T-helper 2 cell treated with Interferon-gamma antibody and Interleukin-4, amounts not matched to agents 5 μg/mL and 100 μg/mL, for 36 hours (primary cell): ENCODE results near the gene FAM110C.
A peak's percentile ranks its signal among the peaks of the same experiment; 100 is the strongest.

ENCODE experiments used
- DNase-seq: peaks from one replicate; pipeline ENCODE4 v3.0.0; 2021; ENCODE audit warnings: low spot score
- H3K27ac Mint-ChIP-seq: one replicate; pipeline ENCODE4 v1.8.0; 2021; ENCODE audit warnings: mild to moderate bottlenecking, mixed read lengths
- H3K27me3 Mint-ChIP-seq: one replicate; pipeline ENCODE4 v1.8.0; 2021; ENCODE audit warnings: low read depth, mixed read lengths
- H3K36me3 Mint-ChIP-seq: one replicate; pipeline ENCODE4 v1.8.0; 2021; ENCODE audit warnings: low read depth, mixed read lengths
- H3K4me1 Mint-ChIP-seq: one replicate; pipeline ENCODE4 v1.8.0; 2021; ENCODE audit warnings: low read depth, mixed read lengths
- H3K4me3 Mint-ChIP-seq: one replicate; pipeline ENCODE4 v1.8.0; 2022; ENCODE audit warnings: mild to moderate bottlenecking, moderate library complexity, mixed read lengths
- H3K9me3 Mint-ChIP-seq: one replicate; pipeline ENCODE4 v1.8.0; 2021; ENCODE audit warnings: mixed read lengths

FAM110C gene

DNA sequence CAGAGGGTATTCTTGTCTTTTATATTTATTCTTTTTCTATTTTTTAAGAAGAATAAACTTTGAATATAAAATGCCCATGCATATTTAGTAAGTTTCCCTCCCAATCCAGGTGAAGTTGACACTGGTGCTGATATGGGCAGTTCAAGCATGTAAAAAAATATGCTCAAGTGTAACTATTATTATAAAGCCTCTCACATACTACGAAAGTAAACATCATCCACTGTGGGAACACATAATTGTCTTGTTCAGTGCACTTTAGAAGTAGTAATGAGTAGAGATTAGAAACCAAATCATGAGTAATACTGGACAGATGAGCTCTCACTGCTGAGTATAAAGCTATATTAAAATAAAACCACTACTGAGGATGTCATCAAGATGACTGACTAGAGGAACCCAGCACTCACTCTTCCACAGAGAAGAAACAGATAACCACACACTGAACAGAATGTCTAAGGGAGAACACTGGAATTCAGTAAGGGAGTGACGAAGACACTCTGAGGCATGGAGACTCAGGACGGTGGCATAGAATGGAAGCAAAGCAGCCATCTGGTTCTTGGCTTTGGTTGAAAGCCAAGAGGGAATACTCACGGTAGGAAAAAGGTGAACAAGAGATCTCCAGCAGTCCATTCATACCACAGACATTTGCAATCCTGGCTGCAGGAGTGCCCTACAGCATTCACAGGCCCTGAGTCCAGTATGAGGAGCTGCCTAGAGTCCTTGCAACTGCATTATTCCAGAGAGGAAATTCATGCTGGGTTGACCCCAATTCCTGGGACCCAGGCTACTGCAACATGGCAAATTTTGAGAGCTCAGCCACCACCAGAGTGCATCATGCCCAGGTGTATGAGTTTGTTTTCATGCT is 9.5 kb upstream of the FAM110C start:
- peaks cover 7% of the 10 kb centered on the region for H3K9me3 Mint-ChIP-seq
- no peak overlapping the region for H3K4me3 Mint-ChIP-seq
- H3K4me1 Mint-ChIP-seq, result no peaks in the 10 kb centered on the region
- peaks cover 20% of the 10 kb centered on the region for H3K27me3 Mint-ChIP-seq
- H3K36me3 Mint-ChIP-seq, result no peaks in the 10 kb centered on the region
- no peak for DNase-seq
- no peak overlapping the region for H3K27ac Mint-ChIP-seq

DNA sequence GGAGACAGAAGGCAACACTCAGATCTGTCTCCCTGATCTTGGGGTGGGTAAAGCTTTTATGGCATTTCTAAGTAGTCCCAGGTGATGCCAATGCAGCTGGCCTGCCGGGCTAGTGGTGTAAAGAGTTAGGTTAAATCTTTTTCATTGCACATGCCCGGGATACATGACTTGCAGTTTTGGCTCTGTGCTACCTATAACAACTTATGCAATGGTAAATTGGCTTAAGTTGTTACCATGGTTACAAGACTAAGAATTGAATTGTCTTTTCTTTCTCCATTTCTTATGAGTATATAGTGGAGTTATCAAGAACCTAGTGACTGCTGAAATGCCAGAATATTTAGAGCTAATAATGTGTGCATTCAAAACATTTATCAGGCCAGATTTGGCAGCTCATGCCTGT is 5.3 kb upstream of the FAM110C start:
- no peak for DNase-seq
- H3K27me3 Mint-ChIP-seq, result peaks cover 53% of the 10 kb centered on the region
- H3K27ac Mint-ChIP-seq, result no peak overlapping the region
- no peak overlapping the region for H3K4me3 Mint-ChIP-seq
- H3K4me1 Mint-ChIP-seq, result peaks cover 6% of the 10 kb centered on the region
- H3K36me3 Mint-ChIP-seq, result peaks cover 2% of the 10 kb centered on the region
- H3K9me3 Mint-ChIP-seq, result peaks cover 4% of the 10 kb centered on the region

DNA sequence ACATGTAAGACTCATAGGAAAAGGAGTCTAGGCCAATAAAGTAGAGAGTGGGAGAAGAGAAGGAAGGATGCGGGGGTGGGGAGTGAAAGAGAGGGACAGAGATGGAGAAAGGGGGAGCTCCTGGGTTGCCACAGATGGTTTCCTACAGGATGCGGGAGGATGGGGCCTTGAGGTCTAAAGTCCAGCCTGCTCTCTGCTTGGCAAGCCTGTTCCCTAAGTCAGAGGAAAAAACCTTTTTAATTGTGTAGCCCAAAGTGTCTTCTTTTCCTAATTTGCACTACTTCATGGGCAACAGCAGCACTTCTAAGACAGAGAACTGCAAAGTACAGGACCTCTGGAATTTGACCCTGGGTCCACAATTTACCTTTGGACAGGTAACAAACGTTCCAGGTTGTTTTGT is 1.4 kb upstream of the FAM110C start:
- Mint-ChIP-seq H3K4me1 (peaks cover 28% of the 10 kb centered on the region), H3K9me3 (no peaks in the 10 kb centered on the region), H3K36me3 (peaks cover 6% of the 10 kb centered on the region), H3K4me3 (peak overlapping the region; percentile 25), H3K27me3 (peaks cover 64% of the 10 kb centered on the region), H3K27ac (no peak overlapping the region)
- DNase-seq, result no peak

DNA sequence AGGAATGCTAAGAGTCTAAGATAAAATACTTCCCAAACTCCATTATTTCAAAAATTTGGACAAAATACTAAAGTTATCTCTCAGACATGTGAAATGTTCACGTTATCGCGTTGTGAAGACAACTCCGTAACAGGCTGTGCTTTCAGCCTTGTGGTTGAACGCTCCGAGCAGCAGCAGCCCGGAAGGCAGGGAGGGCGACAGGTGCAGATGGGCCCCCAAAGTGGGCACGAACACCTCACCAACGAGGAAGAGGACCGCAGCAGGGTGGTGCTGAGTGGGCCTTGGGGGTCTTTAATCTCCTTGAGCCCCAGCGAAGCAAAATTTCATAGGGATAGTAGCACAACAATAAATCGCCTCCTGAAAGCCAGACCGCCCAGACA is 1.0 kb upstream of the FAM110C start:
- no peak for DNase-seq
- Mint-ChIP-seq H3K27me3 (peaks cover 63% of the 10 kb centered on the region), H3K27ac (no peak overlapping the region), H3K36me3 (peaks cover 7% of the 10 kb centered on the region), H3K4me3 (peak overlapping the region; percentile 86), H3K4me1 (peaks cover 28% of the 10 kb centered on the region), H3K9me3 (no peaks in the 10 kb centered on the region)

DNA sequence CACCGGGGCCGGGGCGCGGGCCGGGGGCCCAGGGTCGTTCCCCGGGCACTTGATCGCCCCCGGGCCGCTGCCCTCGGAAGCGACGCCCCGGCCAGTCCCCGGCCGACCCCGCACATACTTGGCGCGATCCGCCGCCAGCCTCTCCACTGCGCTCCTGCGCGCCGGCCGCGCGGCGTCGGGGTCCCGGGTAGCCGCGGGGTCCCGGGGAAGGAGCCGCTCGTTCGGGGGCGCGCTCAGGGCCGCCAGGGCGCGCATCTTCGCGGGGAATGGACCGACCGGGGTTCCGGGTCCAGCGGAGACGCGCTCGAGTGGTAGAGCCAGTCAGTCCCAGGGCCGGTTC is 204 bp downstream of the FAM110C start:
- Mint-ChIP-seq H3K4me3 (peak overlapping the region; percentile 16), H3K36me3 (peaks cover 9% of the 10 kb centered on the region), H3K27me3 (peaks cover 61% of the 10 kb centered on the region), H3K4me1 (peaks cover 35% of the 10 kb centered on the region), H3K9me3 (no peaks in the 10 kb centered on the region), H3K27ac (no peak overlapping the region)
- no peak for DNase-seq

DNA sequence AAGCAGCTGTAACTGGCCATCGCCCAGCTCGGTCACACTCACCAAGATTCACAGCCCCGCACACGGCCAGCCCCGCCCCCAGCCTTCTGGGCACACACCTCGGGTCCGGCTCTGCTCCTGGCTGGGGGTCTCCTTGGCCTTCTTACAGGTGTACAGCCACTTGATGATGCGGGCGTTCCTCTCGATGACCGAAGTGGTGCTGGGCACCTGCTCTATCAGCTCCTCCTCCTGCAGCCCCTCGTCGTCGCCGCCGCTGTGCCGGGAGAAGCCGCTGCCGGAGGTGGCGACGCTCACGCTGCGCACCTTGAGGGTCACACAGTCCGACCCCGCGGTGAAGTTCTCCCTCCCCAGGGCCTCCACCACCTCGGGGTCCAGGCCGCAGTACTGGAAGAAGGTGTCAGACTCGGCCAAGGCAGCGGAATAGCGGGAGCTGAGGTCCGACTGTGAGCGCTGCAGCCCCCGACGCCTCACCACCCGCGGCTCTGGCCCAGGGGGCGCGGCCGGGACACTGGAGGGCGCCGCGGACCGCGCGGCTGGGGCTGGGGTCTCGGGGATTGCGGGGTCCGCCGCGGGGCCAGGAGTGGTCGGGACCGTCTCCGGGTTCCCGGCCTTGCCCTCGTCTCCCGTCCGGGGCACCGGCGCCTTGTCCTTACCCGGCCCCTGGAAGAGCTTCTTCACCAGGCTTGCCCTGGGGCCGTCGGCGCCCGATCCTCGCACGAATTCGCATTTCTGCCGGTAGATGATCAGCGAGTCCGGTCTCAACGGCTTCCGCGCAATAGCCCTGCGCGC is 769 bp downstream of the FAM110C start:
- Mint-ChIP-seq H3K36me3 (peaks cover 12% of the 10 kb centered on the region), H3K9me3 (no peaks in the 10 kb centered on the region), H3K4me1 (peaks cover 36% of the 10 kb centered on the region), H3K27ac (no peak overlapping the region), H3K4me3 (peak overlapping the region; percentile 73), H3K27me3 (peaks cover 59% of the 10 kb centered on the region)
- DNase-seq, result no peak

DNA sequence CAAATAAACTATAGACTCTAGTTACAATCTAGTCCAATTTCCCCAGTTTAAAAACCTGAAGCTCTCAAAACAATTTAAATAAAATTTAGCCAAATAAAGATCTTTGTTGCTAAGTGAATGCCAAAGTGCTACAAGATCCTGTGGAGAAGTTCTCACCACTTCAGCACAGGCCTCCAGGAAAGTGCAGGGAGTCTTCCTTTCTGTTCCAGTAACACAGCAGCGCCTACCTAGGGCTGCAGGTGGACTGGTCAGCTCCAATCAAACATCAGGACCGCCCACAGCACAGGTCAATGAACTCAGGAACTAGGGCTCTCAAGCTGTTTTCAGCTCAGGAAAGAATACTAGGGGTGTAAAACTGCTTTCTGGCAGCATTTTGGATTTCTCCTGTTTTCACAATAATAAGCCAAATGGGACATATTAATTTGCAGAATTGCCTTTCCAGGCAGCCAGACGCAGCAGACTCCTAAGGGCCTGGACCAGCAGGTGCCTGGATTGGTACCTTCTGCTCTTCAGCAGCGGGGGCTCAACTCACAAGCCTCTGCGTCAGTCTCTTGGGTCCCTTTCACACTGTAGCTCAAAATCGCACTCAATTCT is 1.5 kb downstream of the FAM110C start:
- no peak overlapping the region for H3K27ac Mint-ChIP-seq
- DNase-seq, result no peak
- peaks cover 55% of the 10 kb centered on the region for H3K27me3 Mint-ChIP-seq
- H3K9me3 Mint-ChIP-seq, result no peaks in the 10 kb centered on the region
- peaks cover 15% of the 10 kb centered on the region for H3K36me3 Mint-ChIP-seq
- H3K4me1 Mint-ChIP-seq, result peaks cover 38% of the 10 kb centered on the region
- peak overlapping the region; percentile 73 for H3K4me3 Mint-ChIP-seq

DNA sequence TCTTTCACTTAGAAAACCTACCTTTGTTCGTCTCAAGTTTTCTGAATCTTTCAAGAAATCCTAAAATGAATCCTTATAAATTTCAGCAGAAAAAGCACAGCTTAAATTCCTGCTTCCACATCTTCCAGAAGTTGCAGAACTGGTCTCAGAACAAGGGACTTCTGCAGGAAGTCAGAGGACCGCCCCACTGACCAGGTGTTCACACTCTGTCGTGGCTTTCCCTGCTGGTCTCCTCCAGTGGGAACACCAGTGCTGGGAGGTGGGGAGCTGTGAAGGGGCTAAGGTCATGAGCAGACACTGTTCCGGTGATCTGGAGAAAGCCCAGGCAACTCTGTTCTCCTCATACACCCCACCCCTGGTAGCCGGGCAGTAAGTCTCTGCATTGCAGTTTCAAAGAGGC is 3.5 kb downstream of the FAM110C start:
- Mint-ChIP-seq H3K27me3 (peaks cover 38% of the 10 kb centered on the region), H3K9me3 (no peaks in the 10 kb centered on the region), H3K27ac (no peak overlapping the region), H3K36me3 (peaks cover 27% of the 10 kb centered on the region), H3K4me1 (peaks cover 49% of the 10 kb centered on the region), H3K4me3 (no peak overlapping the region)
- DNase-seq, result no peak

DNA sequence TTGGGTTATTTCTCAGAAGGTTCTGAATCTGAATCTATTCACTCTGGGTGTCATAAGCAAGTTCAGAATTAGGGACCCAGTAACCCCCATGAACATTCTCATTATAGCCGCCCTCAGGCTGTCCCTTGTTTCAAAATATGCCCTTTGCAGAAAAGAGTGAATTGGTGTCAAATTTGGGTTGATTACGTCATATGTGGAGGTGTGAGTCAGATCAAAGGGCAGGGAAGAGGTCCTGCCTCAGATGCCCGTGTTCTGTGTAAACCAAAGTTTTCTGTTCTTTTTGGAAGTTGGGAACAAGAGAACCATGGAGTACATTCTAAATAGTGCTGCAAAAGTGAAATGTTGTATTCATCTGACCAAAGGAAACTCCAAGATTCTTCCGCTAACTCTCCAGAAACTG is 5.8 kb downstream of the FAM110C start:
- no peak for DNase-seq
- Mint-ChIP-seq H3K4me3 (no peak overlapping the region), H3K27me3 (peaks cover 27% of the 10 kb centered on the region), H3K9me3 (no peaks in the 10 kb centered on the region), H3K36me3 (peaks cover 25% of the 10 kb centered on the region), H3K27ac (no peak overlapping the region), H3K4me1 (peaks cover 56% of the 10 kb centered on the region)

DNA sequence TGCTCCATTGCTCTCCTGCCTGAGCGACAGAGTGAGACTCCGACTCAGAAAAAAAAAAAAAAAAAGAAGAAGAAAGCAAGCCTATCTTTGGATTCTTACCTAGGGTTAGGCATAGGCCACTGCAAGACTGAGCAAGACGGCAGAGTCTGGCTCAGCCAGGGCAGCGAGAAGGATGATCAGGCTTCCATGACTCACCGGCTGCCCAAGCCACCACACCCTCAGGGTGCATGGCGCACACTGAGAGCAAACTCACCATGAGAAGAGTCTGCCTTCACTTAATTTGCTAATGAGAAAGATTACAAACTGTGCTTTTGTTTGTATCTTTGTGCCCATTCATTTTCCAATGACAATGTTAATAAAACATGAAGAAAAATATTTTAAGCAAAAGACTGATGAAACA is 8.2 kb downstream of the FAM110C start:
- H3K4me3 Mint-ChIP-seq, result no peak overlapping the region
- peaks cover 21% of the 10 kb centered on the region for H3K36me3 Mint-ChIP-seq
- DNase-seq, result no peak
- H3K9me3 Mint-ChIP-seq, result no peaks in the 10 kb centered on the region
- H3K27me3 Mint-ChIP-seq, result peaks cover 7% of the 10 kb centered on the region
- H3K4me1 Mint-ChIP-seq, result peaks cover 55% of the 10 kb centered on the region
- H3K27ac Mint-ChIP-seq, result no peak overlapping the region

DNA sequence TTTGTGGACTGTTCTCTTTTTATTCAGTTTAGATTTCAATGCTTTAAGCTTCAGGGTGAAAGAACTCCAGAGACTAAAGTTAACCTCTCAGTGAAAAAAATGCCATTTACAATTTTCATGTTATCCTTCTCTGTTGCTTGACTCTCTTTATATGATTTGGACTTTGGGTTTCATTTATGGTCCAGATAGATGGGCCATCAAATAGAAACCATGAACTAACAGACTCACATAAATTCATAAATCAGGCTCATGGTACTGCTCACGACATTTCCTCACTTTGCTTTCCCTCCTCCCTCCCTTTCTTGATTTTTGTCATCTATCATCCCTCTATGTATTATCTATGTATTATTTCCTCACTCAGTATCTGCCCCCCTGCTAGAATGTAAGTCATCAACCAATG is 10.0 kb downstream of the FAM110C start:
- Mint-ChIP-seq H3K27ac (peak overlapping the region; percentile 68), H3K4me1 (peaks cover 62% of the 10 kb centered on the region), H3K36me3 (peaks cover 18% of the 10 kb centered on the region), H3K27me3 (peaks cover 7% of the 10 kb centered on the region), H3K9me3 (no peaks in the 10 kb centered on the region), H3K4me3 (peak overlapping the region; percentile 24)
- no peak for DNase-seq

DNA sequence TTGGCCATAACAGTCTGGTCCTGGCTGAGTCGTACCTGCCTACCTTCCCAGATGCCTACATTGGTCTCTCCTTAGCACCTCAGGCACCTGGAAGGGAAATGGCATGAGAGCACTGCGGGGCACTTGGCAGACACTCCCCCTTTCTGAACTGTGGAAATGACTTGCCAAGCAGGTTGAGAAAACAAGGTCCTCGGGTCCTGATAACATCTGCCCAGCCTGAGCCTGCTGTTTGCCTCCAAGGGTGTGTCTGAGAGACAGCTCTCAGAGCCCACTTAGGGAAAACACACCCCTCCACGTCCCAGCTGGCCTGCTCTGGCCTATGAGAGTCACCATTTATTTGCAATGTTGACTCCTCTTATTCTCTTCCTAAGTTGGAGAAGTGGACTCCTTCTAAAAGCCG is 10.5 kb downstream of the FAM110C start:
- H3K4me1 Mint-ChIP-seq, result peaks cover 63% of the 10 kb centered on the region
- DNase-seq, result no peak
- H3K36me3 Mint-ChIP-seq, result peaks cover 17% of the 10 kb centered on the region
- peaks cover 7% of the 10 kb centered on the region for H3K27me3 Mint-ChIP-seq
- H3K27ac Mint-ChIP-seq, result peak overlapping the region; percentile 68
- H3K9me3 Mint-ChIP-seq, result no peaks in the 10 kb centered on the region
- peak overlapping the region; percentile 24 for H3K4me3 Mint-ChIP-seq

DNA sequence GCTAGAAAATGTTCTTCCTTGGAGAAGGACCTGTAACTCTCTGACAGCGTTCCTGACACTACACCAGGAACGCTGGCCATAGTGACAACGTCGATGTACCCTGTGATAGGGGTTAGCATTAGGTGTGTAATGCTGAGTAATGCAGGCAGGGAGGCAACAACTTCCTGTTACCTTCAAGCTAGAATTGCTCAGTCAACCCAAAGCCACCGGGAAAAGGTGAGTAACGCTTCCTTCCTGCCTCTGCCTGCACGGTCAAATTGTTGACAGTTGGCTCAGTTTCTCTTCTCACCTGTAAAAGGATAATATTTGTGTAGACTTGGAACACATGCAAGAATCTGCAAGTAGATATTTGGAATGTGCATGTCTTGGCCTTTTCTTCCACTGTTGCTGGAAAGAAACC is 12.7 kb downstream of the FAM110C start:
- H3K27me3 Mint-ChIP-seq, result no peaks in the 10 kb centered on the region
- peak overlapping the region; percentile 87 for H3K27ac Mint-ChIP-seq
- peaks cover 9% of the 10 kb centered on the region for H3K36me3 Mint-ChIP-seq
- peaks cover 74% of the 10 kb centered on the region for H3K4me1 Mint-ChIP-seq
- H3K4me3 Mint-ChIP-seq, result peak overlapping the region; percentile 61
- no peaks in the 10 kb centered on the region for H3K9me3 Mint-ChIP-seq
- peak; percentile 70 for DNase-seq

DNA sequence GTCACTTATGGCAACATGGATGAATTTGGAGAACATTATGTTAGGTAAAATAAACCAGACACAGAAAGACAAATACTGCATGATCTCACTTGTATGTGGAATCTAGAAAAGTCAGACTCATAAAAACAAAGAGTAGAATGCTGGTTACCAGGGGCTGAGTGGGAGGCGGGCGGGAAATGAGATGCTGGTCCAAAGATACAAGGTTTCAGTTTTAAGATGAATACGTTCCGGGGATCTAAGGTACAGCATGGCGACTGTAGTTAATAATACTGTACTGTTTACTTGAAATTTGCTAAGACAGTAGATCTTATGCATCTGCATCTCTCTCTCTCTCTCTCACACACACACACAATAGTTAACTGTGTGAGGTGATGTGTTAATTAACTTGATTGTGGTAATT is 14.2 kb downstream of the FAM110C start:
- H3K4me1 Mint-ChIP-seq, result peaks cover 84% of the 10 kb centered on the region
- H3K27me3 Mint-ChIP-seq, result no peaks in the 10 kb centered on the region
- H3K4me3 Mint-ChIP-seq, result peak overlapping the region; percentile 35
- peak; percentile 72 for DNase-seq
- H3K9me3 Mint-ChIP-seq, result peaks cover 3% of the 10 kb centered on the region
- H3K36me3 Mint-ChIP-seq, result peaks cover 6% of the 10 kb centered on the region
- peak overlapping the region; percentile 75 for H3K27ac Mint-ChIP-seq
